Measurements from ENCODE around the gene COL18A1.
"Not testable (repeated sequence)": the region's sequence is repeated elsewhere in the genome, so short reads cannot be mapped to it uniquely, and the experiment has no call there.

Gene COL18A1

GRCh38 chr21:45496968-45497845 is 92.2 kb downstream of the COL18A1 start:
- DNase-seq: no peak

GRCh38 chr21:45497846-45498645 is 93.1 kb downstream of the COL18A1 start:
- DNase-seq: no peak

- DNase-seq: no peak
Observed at GRCh38 chr21:45498646-45499000, 93.7 kb downstream of the COL18A1 start.

DNA sequence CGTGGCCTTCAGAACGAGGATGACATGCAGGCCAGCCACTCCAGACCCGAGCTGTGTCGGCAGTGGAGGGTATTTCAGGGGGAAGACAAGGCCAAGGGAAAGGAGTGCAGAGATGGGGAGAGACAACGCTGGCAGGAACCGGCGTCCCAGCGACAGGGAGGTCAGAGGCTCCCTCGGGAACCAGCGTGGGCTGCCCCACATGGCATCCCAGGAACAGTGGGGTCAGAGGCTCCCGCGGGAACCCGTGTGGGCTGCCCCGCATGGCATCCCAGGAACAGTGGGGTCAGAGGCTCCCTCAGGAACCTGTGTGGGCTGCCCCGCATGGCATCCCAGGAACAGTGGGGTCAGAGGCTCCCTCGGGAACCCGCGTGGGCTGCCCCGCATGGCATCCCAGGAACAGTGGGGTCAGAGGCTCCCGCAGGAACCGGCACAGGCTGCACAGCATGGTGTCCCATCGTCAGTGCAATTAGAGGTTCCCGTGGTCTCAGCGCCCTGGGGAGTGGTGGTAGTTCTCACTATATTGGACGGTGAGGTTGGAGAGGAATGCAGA is 94.3 kb downstream of the COL18A1 start:
- DNase-seq: no peak

DNA sequence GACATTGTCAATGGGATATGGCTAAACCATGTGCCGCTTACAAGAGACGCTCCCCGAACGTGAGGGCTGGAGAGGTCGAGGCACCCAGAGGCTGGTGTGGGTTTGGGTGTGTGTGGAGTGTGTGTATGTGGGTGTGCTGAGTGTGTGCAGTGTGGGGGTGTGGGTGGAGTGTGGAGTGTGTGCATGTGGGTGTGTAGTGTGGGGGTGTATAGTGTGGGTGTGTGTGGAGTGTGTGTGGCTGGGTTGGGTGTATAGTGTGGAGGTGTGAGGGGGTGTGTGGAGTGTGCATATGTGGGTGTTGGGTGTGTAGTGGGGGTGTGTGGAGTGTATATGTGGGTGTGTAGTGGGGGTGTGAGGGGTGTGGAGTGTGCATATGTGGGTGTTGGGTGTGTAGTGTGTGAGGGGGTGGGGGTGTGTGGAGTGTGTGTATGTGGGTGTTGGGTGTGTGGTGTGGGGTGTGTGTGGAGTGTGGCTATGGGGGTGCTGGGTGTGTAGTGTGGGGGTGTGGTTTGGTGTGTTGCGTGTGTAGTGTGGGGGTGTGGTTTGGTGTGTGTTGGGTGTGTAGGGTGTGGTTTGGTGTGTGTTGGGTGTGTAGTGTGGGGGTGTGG is 95.1 kb downstream of the COL18A1 start:
- no peak for DNase-seq

DNA sequence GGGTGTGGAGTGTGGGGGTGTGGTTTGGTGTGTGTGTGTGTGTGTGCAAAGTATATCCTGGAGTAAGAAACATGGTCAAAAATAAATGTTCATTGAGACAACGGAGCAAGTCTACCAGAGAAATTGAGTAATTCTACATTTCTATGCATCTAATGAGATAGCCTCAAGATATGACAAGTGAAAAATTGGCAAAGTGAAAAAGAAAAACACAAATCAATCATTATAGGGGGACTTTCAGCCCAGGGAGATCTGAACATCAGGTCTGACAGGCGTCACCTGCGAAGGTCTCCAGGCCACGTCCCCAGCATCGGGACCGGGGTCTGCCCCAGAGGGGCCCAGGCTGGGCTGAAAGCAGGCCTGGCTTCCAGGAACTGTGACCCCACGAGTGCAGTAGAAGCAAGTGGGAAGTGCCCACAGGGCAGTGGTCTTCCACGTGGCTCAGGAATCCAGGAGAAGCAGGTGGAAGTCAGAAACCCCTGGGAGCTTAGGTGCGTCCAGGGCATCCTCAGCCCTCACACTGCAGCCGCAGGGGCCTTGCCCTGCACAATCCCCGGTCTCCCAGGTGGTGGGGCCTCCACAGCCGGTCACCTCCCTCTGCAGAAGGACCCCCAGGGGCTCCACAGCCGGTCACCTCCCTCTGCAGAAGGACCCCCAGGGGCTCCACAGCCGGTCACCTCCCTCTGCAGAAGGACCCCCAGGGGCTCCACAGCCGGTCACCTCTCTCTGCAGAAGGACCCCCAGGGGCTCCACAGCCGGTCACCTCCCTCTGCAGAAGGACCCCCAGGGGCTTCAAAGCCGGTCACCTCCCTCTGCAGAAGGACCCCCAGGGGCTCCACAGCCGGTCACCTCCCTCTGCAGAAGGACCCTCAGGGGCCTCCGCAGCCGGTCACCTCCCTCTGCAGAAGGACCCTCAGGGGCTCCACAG is 96.4 kb downstream of the COL18A1 start:
- not testable (repeated sequence) for DNase-seq

- no peak for DNase-seq
Observed at GRCh38 chr21:45502006-45502345, 97.0 kb downstream of the COL18A1 start.

DNA sequence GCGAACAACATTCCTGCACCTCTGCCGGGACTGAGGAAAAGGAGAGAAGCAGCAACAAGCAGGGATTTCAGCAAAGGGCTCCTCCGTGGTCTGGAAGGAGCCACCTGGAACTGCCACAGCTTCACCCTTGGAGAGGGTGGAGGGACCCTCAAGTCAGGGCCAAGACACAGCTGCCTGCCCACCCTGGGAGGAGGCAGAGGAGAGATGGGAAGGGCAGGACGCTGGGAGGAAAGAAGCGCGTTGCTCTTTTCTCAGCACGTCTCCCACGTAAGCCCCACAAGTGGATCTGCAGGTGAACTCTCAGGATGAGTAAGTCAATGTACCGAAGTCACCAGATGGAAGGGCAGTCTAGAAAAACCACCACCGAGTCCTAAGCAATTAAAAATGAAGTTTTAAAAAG is 97.6 kb downstream of the COL18A1 start:
- DNase-seq: no peak

- not testable (repeated sequence) for DNase-seq
Observed at GRCh38 chr21:45503226-45503625, 98.3 kb downstream of the COL18A1 start.

GRCh38 chr21:45504021-45504515 is 99.1 kb downstream of the COL18A1 start:
- DNase-seq: no peak

DNA sequence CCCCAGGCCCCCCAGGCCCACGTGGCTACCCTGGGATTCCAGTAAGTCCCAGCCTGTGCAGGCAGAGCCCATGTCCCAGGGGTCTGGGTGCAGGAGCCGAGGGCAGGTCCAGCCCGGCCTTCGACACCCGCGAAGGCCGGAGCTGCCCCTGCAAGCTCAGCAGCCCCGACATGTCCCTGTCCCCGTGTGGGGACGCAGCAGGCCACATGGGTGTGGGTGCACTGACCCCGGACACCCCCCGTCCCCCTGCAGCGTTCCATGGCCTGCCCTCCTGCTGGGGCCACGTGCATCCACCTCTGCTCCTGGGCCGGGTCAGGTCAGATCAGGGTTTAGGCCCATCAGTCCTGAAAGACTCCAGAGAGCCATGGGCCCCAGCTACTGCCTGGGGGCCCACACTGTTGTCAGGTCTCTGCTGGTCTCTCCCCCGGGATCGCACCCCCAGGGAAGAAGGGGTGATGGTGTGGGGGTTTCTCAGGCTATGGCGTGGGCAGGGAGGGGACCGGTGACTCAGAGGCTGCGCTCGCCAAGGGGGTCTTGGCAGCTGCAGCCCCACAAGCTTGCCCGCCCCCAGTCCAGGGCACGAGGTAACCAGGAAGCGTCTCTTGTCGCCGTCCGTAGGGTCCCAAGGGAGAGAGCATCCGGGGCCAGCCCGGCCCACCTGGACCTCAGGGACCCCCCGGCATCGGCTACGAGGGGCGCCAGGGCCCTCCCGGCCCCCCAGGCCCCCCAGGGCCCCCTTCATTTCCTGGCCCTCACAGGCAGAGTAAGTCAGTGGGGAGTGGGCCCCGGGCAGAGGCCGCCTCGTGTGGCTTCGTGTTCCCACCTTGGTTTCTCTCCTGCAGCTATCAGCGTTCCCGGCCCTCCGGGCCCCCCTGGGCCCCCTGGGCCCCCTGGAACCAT is 99.8 kb downstream of the COL18A1 start:
- no peak for DNase-seq

DNA sequence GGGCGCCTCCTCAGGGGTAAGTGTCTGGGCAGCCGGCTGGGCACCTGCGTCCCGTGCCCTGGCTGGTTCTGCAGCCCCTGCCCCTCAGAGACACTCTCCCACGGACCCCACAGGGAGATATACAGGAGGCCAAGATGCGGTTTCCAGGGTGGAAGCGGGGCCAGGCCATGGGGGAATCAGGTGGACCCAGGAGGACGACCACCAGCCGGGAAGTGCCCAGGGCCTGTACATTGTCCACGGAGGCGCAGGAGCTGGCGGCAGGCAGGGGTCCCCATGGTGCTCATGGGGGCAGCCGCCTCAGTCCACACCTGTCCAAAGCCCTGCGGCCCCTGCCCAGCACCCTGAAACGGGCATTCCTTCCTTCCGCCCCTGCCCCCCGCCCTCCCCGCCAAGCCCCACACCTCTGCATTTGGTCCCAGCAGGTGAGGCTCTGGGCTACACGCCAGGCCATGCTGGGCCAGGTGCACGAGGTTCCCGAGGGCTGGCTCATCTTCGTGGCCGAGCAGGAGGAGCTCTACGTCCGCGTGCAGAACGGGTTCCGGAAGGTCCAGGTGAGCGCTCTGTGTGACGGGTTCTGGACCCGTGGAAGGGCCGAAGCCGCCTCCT is 100.6 kb downstream of the COL18A1 start:
- no peak for DNase-seq

DNA sequence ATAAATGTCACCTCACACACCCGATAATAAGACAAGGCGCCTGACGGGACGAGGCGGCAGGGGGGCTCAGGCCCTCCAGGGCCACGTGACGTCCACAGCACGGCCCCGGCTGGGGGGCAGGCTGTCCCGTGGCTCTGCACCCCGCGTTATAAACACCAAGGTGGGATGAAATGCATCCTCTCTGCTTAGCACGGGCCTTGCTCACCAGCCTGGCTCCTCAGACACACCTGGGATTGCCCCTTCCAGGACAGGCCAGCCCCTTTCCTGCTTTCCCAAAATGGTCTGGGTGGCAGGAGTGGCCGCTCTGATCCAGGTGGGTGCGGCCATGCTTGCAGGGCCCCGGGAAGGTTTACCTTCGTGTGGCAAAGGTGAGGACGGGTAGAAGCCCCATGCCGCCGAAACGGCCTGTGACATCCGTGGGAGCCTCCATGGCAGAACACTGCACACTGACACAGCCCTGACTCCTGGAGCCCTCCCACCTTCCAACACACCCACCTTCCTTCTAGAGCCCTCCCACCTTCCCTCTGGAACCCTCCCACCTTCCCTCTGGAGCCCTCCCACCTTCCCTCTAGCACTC is 101.4 kb downstream of the COL18A1 start:
- DNase-seq: no peak

DNA sequence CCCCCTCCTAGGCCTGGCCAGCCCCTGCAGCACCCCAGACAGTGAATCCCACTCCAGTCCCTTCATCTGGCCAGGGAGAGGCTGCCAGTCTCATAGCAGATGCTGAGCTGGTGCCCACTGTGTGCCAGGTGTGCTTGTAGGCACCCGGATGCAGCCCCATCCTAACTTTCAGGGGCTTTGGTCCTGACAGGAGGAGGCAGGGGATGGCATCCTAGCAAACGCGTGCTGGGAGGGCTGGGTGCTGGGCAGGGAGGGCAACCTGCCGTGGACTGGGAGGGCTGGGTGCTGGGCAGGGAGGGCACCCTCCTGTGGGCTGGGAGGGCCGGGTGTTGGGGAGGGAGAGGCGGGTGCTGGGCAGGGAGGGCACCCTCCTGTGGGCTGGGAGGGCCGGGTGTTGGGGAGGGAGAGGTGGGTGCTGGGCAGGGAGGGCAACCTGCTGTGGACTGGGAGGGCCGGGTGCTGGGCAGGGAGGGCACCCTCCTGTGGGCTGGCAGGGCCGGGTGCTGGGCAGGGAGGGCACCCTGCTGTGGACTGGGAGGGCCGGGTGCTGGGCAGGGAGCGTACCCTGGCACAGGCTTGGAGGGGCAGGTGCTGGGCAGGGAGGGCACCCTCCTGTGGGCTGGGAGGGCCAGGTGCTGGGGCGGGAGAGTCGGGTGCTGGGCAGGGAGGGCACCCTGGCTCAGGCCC is 102.0 kb downstream of the COL18A1 start:
- DNase-seq: no peak

DNA sequence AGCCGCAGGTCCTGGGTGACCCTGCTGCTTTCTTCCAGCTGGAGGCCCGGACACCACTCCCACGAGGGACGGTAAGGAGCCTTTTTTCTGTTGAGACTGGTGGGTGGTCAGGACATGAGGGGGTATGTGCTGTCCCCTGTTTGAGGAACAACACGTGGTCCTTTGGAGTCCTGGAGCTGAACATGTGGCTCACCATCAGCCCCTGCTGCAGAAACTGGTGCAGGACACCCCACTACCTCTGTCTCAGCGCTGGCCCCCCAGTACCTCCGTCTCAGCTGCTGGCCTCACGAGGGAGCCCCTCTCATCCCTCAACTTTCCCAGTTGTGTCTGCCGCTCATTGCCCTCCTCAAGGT is 102.5 kb downstream of the COL18A1 start:
- DNase-seq: no peak

DNA sequence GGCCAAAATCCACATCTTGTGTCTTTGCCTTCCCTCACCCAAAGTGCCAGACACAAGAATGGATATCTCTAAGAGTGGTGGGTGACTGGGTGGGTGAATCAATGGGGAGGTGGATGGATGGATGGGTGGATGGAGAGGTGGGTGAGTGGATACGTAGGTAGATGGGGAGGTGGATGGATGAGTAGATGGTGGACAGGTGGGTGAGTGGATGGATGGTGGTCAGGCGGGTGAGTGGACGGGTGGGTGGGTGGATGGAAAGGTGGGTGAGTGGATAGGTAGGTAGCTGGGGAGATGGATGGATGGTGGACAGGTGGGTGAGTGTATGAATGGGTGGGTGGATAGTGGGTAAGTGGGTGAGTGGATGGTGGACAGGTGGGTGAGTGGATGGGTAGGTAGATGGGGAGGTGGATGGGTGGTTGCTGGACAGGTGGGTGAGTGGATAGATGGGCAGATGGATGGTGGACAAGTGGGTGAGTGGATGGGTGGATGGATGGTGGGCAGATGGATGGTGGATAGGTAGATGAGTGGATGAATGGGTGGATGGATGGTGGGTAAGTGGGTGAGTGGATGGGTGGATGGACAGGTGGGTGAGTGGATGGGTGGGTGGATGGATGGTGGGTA is 103.0 kb downstream of the COL18A1 start:
- no peak for DNase-seq

DNA sequence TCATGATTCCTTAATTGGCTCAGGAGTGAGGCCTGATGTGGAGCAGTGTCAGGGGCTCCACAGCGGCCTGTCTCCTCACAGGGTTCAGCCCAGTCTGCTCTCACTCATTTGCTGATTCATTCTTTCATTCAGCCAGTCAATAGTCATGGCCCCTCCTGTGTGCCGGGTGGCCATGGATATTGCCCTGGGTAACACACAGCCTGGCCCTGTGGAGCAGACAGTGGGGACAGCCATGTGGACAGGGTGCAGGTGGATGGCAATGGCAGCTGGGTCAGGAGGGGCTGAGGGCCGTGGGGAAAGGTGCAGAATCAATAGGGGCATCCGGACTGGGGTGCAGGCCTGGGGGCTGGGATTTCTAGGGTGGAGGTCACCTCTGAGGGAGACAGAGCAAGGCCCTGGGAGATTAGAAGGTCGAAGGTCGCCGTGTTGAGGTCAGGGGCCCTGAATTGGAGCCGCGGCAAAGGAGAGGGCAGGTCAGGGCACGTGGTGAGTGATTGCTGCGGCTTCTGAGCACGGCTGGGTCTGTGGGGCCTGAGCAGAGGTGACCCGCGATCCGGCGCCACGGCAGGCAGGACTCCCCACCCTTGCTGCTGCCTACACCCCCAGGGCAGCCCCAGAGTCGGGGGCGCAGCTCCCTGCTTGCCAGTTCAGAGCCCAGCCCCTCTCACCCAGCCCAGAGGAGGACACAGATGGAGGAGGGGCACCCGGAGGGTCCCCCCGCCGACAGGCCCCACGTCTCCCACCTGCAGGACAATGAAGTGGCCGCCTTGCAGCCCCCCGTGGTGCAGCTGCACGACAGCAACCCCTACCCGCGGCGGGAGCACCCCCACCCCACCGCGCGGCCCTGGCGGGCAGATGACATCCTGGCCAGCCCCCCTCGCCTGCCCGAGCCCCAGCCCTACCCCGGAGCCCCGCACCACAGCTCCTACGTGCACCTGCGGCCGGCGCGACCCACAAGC is 103.9 kb downstream of the COL18A1 start:
- DNase-seq: no peak

All from effector CD4-positive, alpha-beta T cell (primary cell).